Duodenal mucosa (tissue), 2 donors: ENCODE measurements around the gene EFTUD2.

ENCODE experiments used
- H3K27ac ChIP-seq: one replicate; pipeline ENCODE4 v1.7.0; 2013; ENCODE audit warnings: low read depth, low read length
- H3K27me3 ChIP-seq, 2 donors: one replicate each; pipeline ENCODE4 v1.7.0; 2013; ENCODE audit warnings: low read length in 2 of 2, control low read depth in 1 of 2; ENCODE audit not compliant: insufficient read depth in 2 of 2, control insufficient read depth in 1 of 2
- H3K36me3 ChIP-seq, 2 donors: one replicate each; pipeline ENCODE4 v1.7.0; 2013; ENCODE audit warnings: low read length in 2 of 2, control low read depth in 1 of 2; ENCODE audit not compliant: insufficient read depth in 2 of 2, control insufficient read depth in 1 of 2
- H3K4me1 ChIP-seq, 2 donors: one replicate each; pipeline ENCODE4 v1.7.0; 2013; ENCODE audit warnings: low read length in 2 of 2, control low read depth in 1 of 2; ENCODE audit not compliant: insufficient read depth in 2 of 2, control insufficient read depth in 1 of 2
- H3K4me3 ChIP-seq, 2 donors: one replicate each; pipeline ENCODE4 v1.7.0; 2013; ENCODE audit warnings: low read length in 2 of 2, low read depth in 1 of 2
- H3K9ac ChIP-seq, 2 donors: one replicate each; pipeline ENCODE4 v1.7.0; 2013; ENCODE audit warnings: low read length in 2 of 2, low read depth in 1 of 2
- H3K9me3 ChIP-seq, 2 donors: one replicate each; pipeline ENCODE4 v1.7.0; 2013; ENCODE audit warnings: low read length in 2 of 2, control low read depth in 1 of 2; ENCODE audit not compliant: control insufficient read depth in 1 of 2

EFTUD2 gene

DNA sequence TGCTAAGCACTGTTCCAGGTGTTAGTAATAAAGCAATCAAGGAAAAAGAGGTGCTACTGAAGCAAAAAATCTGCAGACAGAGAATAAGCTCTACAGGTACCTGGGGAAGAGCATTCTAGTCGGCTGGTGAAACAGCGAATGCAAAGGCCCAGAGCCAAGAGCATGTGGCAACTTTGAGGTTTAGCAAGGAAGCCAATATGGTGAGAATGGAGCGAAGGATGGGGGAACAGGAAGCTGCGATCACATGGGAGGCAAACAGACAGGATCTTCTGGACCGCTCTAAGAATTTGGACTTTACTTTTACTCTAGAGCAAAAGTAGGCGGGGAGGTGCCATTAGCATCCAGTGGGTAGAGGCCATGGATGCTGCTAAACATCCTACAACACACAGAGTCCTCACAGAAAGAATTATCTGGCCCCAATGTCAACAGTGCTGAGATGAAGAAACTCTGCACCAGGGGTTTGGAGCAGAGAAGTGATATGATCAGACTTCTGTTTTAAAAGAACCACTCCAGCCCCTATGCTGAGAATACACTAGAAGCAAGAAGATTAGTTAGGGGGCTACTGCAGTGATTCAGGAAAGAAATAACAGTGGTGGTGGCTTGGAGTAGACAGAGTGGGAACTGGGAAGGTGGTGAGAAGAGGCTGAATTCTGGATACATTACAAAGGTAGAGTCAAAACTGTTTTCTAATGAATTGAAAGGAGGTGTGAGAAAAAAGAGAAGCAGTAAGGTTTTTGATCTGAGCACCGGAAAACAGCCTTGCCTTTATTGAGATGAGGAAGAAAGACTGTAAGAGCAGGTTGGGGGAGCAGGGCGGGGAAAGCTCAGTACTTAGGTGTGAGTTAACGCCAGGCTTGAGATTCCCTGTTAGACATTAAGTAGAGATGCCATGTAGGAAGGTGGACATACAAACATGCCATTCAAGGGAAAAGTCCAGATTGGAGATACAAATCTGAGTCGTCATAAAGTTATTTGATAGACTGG, 11.0 kb downstream of the EFTUD2 start:
- Histone ChIP-seq H3K27ac (no peak overlapping the region), H3K9ac (no peak overlapping the region), H3K9me3 (no peaks in the 10 kb centered on the region), H3K4me1 (peaks cover 0 to 6% of the 10 kb centered on the region in 2 donors), H3K27me3 (no peaks in the 10 kb centered on the region), H3K4me3 (no peak overlapping the region), H3K36me3 (peaks cover 22 to 60% of the 10 kb centered on the region in 2 donors)

DNA sequence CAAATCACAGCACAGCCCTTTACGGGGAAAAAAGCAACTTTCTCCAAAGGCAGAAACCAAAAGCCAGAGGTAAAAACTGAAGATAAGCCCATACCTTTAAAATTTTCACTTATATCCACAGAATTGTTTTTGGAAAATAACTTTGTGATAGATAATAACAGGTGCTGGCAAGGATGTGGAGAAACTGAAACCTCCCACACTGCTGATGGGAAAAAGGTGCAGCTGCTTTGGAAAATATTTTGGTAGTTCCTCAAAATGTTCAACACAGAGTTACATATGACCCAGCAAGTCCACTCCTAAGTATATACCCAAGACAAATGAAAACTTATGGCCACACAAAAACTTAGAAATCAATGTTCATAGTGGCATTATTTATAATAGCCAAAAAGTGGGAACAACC, 12.2 kb downstream of the EFTUD2 start:
- H3K27ac ChIP-seq: no peak overlapping the region
- no peak overlapping the region for H3K9ac ChIP-seq
- peaks cover 24 to 62% of the 10 kb centered on the region in 2 donors for H3K36me3 ChIP-seq
- H3K4me3 ChIP-seq: no peak overlapping the region
- H3K27me3 ChIP-seq: no peaks in the 10 kb centered on the region
- H3K4me1 ChIP-seq: peaks cover 0 to 6% of the 10 kb centered on the region in 2 donors
- H3K9me3 ChIP-seq: no peaks in the 10 kb centered on the region

DNA sequence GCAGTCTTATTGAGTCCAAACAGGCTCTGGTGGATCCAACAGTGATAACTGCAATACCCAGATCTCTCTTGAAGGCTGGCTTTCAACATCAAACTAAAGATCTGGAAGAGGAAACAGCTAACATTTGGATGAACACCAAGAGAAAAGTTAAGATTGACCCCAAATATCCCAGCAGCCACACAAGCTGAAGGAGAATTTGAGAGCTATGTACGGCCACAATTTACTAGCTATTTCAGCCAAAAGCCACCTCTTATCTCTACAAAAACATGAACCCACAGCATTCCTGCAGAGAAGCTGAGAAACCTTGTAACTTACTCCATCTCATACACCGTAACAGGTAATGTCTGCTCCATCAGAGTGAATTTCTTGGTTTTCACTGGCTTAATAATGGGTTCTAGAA, 14.3 kb downstream of the EFTUD2 start:
- no peak overlapping the region for H3K4me3 ChIP-seq
- no peaks in the 10 kb centered on the region for H3K9me3 ChIP-seq
- no peaks in the 10 kb centered on the region for H3K27me3 ChIP-seq
- H3K36me3 ChIP-seq: peaks cover 28 to 67% of the 10 kb centered on the region in 2 donors
- peaks cover 0 to 6% of the 10 kb centered on the region in 2 donors for H3K4me1 ChIP-seq
- no peak overlapping the region for H3K27ac ChIP-seq
- no peak overlapping the region for H3K9ac ChIP-seq

DNA sequence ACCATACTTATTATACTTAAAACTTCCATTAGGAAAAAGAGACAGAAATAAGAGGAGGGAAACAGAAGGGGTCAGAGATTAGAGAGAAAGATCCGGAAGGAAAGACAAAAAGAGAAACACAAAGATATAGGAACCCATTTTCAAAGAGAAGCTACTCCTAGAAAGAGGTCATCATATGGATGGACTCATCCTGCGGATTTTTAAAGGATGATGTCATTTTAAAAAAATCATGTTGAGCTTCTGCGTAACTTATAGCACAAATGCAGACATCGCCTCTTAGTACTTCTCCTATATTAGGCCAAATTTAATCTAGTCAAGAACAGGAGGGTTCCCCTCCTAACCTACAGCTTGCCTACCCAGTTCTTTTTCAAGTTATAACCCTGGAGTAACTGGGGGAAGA, 18.1 kb downstream of the EFTUD2 start:
- H3K27me3 ChIP-seq: no peaks in the 10 kb centered on the region
- no peaks in the 10 kb centered on the region for H3K4me1 ChIP-seq
- H3K9me3 ChIP-seq: no peaks in the 10 kb centered on the region
- no peak overlapping the region for H3K9ac ChIP-seq
- H3K27ac ChIP-seq: no peak overlapping the region
- H3K36me3 ChIP-seq: peaks cover 39 to 86% of the 10 kb centered on the region in 2 donors
- H3K4me3 ChIP-seq: no peak overlapping the region

DNA sequence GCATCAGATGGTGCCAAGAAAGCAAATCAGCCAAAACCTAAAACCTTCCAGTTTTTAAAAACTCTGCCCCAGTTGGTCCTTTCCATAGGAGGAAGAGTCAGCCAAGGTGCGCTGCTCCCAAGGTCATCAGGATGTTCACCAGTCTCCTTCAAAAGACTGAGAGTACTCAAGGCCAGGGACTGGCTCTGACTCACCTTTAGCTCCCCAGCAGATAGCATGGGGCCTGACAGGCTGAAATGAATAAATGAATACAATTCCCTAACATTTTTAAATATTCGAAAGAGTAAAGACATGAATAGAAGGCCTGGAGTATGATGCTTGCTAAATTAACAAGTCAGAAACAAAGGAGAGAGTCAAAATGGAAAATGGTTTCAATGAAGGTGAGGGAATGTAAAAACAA, 19.2 kb downstream of the EFTUD2 start:
- Histone ChIP-seq H3K27me3 (no peaks in the 10 kb centered on the region), H3K36me3 (peaks cover 43 to 85% of the 10 kb centered on the region in 2 donors), H3K4me3 (no peak overlapping the region), H3K4me1 (no peaks in the 10 kb centered on the region), H3K9ac (no peak overlapping the region), H3K9me3 (no peaks in the 10 kb centered on the region), H3K27ac (no peak overlapping the region)

DNA sequence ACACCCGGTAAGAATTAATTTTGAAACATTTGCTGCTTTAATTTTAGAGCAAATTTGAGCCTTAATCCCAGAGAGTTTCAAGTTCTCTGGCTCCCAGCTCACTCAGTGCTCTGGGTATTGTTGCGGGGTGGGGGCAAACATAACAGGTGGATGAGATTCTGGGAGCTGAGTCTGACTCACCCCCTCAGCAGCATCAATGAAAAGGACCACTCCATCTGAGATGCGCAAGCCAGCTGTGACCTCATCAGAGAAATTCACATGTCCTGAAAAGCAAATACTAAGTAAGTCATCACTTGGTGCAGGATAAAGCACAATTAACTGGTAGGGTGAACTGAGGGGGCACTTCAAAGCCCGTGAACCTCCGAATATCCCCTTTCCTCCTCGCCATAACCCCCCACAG, 19.9 kb downstream of the EFTUD2 start:
- Histone ChIP-seq H3K36me3 (peaks cover 45 to 85% of the 10 kb centered on the region in 2 donors), H3K4me1 (no peaks in the 10 kb centered on the region), H3K9ac (no peak overlapping the region), H3K4me3 (no peak overlapping the region), H3K27me3 (no peaks in the 10 kb centered on the region), H3K27ac (no peak overlapping the region), H3K9me3 (no peaks in the 10 kb centered on the region)

DNA sequence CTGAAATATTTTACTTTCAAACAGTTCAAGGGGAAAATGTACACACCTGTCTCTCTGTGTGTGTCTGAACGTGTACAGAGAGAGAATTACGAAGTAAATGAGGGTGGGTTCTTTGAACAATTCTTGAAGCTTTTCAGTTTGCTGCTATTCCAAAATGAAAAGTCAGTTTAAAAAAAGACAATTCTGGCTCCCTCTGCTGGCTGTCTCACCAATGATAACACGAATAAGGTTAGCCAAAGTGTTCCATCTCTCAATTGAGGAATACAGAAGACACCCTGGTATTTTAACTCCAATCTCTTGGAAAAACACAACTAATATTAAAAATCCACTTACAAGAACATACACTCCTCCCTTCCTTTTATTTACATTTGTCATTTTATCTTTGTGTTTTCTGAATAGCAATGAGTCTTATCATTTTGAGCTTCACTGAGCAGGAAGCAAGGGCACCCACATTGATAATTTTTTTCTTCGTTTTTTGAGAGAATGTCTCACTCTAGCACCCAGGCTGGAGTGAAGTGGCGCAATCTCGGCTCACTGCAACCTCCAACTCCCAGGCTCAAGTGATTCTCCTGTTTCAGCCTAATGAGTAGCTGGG, 20.5 kb downstream of the EFTUD2 start:
- Histone ChIP-seq H3K27me3 (no peaks in the 10 kb centered on the region), H3K36me3 (peaks cover 48 to 87% of the 10 kb centered on the region in 2 donors), H3K9ac (no peak overlapping the region), H3K4me1 (no peaks in the 10 kb centered on the region), H3K9me3 (no peaks in the 10 kb centered on the region), H3K4me3 (no peak overlapping the region), H3K27ac (no peak overlapping the region)

DNA sequence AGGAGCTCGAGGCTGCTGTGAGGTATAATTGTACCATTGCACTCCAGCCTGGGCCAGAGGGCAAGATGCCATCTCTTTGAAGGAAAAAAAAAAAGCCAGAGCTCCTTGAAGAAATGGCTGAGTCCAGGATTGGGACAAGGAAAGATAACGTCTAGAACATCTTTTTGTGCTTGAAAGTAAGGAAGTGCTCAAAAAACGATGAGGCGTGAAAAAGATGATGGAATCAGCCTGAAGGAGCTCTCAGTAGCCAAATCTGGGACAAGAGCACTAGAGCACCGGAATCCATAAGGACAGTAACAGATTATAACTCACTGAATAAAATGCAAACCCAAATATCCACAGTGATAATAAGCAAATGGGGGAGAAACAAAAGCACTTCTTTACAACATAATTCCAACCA, 22.1 kb downstream of the EFTUD2 start:
- Histone ChIP-seq H3K27ac (no peak overlapping the region), H3K36me3 (peaks cover 49 to 85% of the 10 kb centered on the region in 2 donors), H3K9ac (no peak overlapping the region), H3K4me1 (no peaks in the 10 kb centered on the region), H3K4me3 (no peak overlapping the region), H3K9me3 (no peaks in the 10 kb centered on the region), H3K27me3 (no peaks in the 10 kb centered on the region)

DNA sequence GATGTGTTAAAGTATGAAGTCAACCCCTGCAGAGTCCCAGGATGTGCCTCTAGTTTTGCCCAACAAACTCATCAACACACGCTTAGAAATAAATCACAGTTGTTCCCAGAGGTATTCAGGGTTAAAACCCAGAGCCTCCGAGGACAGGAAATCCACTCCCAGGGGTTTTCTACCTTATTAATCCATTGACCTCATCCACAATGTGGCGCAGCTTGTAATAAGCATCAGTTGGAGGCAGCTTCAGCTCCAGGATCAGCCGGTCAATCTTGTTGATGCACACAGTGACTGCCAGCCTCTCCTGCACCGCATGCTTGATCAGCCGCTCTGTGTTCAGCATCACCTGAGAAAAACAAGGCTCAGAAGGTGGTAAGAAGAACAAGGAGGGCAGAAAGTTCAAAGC, 23.5 kb downstream of the EFTUD2 start:
- Histone ChIP-seq H3K27ac (no peak overlapping the region), H3K36me3 (peaks cover 57 to 79% of the 10 kb centered on the region in 2 donors), H3K9ac (no peak overlapping the region)

DNA sequence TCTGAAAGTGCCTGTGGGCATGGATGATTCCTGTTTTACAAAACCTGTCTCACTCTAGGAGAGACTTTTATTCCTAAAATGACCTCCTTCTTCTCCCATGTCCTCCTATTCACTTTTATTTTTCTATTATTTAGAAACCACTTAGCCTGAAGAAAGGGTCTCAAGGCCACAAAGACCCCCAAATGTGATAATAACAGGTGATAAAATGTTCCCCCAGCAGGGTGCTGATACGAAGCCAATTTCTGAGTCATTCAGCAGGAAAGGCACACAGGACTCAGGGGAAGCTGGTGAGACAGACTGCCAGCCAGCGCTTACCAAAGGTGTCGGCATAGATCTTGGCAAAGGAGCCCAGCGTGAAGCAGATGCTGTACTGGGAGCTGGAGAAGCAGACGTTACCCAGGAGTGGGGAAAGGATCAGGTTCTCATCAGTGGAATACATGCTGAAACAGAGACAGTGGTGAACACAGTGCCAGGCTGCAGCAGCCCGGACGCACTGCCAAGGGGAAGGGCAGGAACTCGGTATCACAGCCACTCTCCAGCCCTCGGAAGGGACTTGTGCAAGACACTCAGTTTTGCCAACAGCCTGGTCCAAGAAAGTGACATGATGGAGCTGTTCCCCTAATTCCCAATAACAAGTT, 27.0 kb downstream of the EFTUD2 start:
- peaks cover 56 to 76% of the 10 kb centered on the region in 2 donors for H3K36me3 ChIP-seq
- H3K9ac ChIP-seq: no peak overlapping the region

More for the DNA sequence above, 23.5 kb downstream of the EFTUD2 start:
- no peak overlapping the region for H3K4me3 ChIP-seq
- no peaks in the 10 kb centered on the region for H3K27me3 ChIP-seq
- no peaks in the 10 kb centered on the region for H3K9me3 ChIP-seq
- no peaks in the 10 kb centered on the region for H3K4me1 ChIP-seq

More for the DNA sequence above, 27.0 kb downstream of the EFTUD2 start:
- no peak overlapping the region for H3K27ac ChIP-seq
- H3K27me3 ChIP-seq: no peaks in the 10 kb centered on the region
- no peaks in the 10 kb centered on the region for H3K4me1 ChIP-seq
- H3K9me3 ChIP-seq: no peaks in the 10 kb centered on the region
- no peak overlapping the region for H3K4me3 ChIP-seq
